Stimulated activated CD8-positive, alpha-beta memory T cell treated with anti-CD3 and anti-CD28 coated beads, Interleukin-4, amount 100 ng/mL, for 24 hours (primary cell): ENCODE results near the gene PPP1R9A.

Experiments
- DNase-seq: peaks from one replicate; pipeline ENCODE4 v3.0.0-alpha.2; 2020; ENCODE audit warnings: low read depth

Gene PPP1R9A

DNA sequence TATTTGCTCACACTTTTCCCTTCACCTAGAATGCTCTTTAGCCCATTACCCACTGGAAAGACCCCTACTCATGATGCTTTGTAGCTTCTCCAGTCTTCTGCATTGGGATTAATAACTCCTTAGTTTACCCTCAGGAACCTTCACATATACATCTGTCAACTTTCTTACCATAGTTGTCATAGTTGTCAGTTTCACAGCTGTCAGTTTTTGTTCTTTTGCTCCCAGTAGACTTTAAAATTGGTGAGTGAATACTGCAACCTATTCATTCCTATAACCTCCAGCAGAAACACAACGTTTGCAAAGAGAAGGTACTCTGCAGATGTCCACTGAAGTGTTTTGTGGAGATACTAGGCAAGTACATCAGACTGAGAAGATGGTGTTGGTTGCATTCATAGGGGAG, 414.3 kb downstream of the PPP1R9A start:
- DNase-seq: no peak

DNA sequence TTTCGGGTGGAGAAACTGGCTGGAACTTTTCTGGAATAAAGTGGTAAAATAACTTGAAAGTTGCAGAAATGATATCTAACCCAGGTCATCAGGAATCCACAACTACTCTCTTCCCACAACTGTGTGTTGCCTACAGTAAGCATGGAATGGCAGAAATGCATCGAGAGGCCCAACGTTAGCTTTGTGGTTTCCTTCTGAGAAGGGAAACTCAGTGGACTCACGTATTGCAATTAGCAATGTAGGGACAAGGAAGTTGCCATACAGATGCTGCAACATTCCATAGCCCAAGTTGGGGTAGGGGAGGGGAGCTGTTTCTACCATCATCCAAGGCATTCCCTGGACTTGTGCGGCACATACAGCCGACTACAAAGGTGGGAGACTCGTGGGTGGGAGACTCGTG, 415.0 kb downstream of the PPP1R9A start:
- no peak for DNase-seq

GRCh38 chr7:95322854-95323253, 415.5 kb downstream of the PPP1R9A start:
- DNase-seq: no peak

GRCh38 chr7:95323410-95324129, 416.2 kb downstream of the PPP1R9A start:
- no peak for DNase-seq

- DNase-seq: no peak
Measured at GRCh38 chr7:95324431-95324830, 417.0 kb downstream of the PPP1R9A start, which contains the start of gene PON1. Gene PON1 (minus strand): TSS chr7:95324532. CDS start chr7:95324475, 57 bp downstream.

GRCh38 chr7:95327356-95327755, 420.0 kb downstream of the PPP1R9A start:
- DNase-seq: no peak

- DNase-seq: no peak
Measured at GRCh38 chr7:95330204-95330960, 423.0 kb downstream of the PPP1R9A start.

GRCh38 chr7:95330961-95331337, 423.6 kb downstream of the PPP1R9A start:
- DNase-seq: no peak

DNA sequence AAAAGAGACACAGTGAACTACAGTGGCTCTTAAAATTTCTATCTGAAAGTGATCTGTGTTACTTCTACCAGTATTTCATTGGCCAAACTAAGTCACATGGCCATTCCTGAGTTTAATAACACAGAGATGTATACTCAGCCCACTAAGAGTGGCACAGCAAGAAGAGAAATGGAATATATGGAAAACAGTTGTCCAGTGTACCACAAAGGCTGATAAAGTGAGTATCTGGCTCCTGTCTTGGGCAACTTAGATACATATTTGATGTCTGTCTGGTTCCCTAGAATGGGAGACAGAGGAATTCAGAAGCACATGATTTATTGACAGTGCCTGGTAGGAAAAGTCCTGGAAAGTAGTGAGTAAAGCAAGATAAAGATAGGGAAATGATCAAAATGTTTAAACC, 427.1 kb downstream of the PPP1R9A start:
- DNase-seq: no peak

DNA sequence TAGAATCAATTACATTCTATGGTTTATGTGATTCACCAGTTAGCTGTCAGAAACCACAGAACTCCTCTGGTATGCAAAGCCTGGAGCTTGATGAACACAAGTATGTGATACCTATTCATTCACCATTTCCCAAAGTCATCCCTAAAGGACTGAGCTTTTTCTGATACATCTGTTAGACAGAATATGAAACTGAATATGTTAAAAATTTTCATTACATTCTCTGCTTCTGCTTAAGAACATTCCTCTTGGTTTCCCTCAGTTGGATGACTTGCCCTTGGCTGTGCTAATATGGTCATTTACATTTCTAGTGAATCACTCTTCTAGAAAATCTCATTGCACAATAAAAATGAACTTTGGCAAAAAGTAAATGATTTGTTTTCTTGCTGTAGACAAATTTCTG, 427.7 kb downstream of the PPP1R9A start:
- DNase-seq: no peak

DNA sequence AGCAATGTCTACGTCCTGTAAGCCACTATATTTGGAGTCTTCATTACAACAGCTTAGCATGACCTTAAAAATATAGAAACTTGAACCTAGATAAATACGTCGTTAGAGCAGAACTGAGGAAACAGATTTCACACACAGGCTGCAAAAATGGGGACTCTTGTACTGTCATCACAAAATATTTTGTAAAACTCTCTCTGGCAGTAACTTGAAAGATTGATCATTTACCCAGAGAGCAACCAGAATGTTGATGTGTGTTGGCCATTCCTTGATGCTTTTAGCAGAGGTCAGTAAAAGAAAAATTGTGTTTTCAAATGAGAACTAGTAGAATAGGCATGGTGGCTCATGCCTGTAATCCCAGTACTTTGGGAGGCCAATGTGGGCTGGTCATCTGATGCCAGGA, 431.4 kb downstream of the PPP1R9A start:
- DNase-seq: no peak

- DNase-seq: no peak
Measured at GRCh38 chr7:95340491-95340890, 433.1 kb downstream of the PPP1R9A start.

DNA sequence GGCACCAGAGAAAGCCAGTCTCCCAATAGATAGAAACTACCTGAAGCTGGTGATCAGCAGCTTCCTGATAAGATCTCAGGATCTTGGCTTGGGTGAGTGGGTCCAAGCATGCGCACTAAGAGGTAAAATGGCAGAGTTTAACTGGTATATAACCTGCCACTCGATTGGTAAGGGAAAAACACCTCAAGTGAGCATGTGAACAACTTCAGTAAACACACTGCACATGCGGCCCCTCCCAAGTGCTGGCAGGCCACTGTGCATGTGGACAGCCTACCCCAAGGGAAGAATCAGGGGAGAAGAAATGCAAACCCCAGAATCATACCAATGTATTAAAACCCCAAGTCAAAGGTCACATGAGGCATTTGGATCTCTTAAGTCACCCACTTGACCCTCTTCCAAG, 434.6 kb downstream of the PPP1R9A start:
- no peak for DNase-seq

GRCh38 chr7:95342642-95343307, 435.4 kb downstream of the PPP1R9A start:
- no peak for DNase-seq
